ENCODE data around the gene MARK3.

MARK3 gene

DNA sequence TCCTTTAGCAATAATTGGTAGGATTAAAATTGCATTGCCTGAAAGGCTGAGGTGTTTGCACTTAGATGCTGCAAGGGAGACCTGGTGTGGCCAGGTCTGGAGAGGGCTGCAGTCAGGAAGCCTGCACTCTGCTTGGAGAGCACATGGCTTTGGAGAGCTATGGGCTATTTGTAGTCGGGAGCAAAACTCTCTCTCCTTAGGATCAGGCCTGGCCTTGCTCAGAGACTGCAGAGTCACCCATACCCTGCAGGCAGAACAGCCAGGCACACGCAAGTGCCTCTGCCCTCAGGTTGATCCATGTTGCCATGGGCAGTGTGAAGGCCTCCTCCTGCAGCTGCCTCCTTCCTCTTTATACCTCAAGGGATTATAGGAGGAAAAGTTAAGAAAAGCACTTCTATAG lies 110.6 kb downstream of the MARK3 start:
- no peaks in the 10 kb centered on the region for H3K27me3 ChIP-seq (ENCODE audit: low read depth, low read length)
- peaks cover 0 to 4% of the 10 kb centered on the region in 2 donors for H3K4me1 ChIP-seq (ENCODE audit: control insufficient read depth in 1 of 2, insufficient read depth in 2 of 2, low read length in 2 of 2)
- no peak overlapping the region for H3K4me3 ChIP-seq (ENCODE audit: low read depth in 1 of 2, low read length in 2 of 2)
- peaks cover 29 to 43% of the 10 kb centered on the region in 2 donors for H3K36me3 ChIP-seq (ENCODE audit: control insufficient read depth in 1 of 2, insufficient read depth in 2 of 2, low read length in 2 of 2)
- H3K27ac ChIP-seq (ENCODE audit: low read length) = no peak overlapping the region
- H3K9me3 ChIP-seq (ENCODE audit: control insufficient read depth in 1 of 2, low read length in 2 of 2) = no peaks in the 10 kb centered on the region

DNA sequence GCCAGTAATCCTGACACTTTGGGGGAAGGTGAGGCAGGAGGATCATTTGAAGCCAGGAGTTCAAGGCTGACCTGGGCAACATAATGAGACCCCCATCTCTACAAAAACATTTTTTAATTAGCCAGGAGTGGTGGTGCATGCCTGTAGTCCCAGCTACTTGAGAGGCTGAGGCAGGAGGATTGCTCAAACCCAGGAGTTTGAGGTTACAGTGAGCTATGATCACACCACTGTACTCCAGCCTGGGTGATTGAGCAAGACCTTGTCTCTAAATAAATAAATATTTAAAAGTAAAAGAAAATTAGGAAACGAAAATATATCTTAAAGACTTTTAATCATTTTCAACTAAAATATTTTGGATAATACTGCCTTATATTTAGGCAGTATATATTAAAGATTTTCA lies 111.6 kb downstream of the MARK3 start:
- no peaks in the 10 kb centered on the region for H3K9me3 ChIP-seq (ENCODE audit: control insufficient read depth in 1 of 2, low read length in 2 of 2)
- no peak overlapping the region for H3K27ac ChIP-seq (ENCODE audit: low read length)
- peaks cover 30 to 43% of the 10 kb centered on the region in 2 donors for H3K36me3 ChIP-seq (ENCODE audit: control insufficient read depth in 1 of 2, insufficient read depth in 2 of 2, low read length in 2 of 2)
- no peak overlapping the region for H3K4me3 ChIP-seq (ENCODE audit: low read depth in 1 of 2, low read length in 2 of 2)
- H3K27me3 ChIP-seq (ENCODE audit: low read depth, low read length) = no peaks in the 10 kb centered on the region
- H3K4me1 ChIP-seq (ENCODE audit: control insufficient read depth in 1 of 2, insufficient read depth in 2 of 2, low read length in 2 of 2) = peaks cover 0 to 4% of the 10 kb centered on the region in 2 donors

DNA sequence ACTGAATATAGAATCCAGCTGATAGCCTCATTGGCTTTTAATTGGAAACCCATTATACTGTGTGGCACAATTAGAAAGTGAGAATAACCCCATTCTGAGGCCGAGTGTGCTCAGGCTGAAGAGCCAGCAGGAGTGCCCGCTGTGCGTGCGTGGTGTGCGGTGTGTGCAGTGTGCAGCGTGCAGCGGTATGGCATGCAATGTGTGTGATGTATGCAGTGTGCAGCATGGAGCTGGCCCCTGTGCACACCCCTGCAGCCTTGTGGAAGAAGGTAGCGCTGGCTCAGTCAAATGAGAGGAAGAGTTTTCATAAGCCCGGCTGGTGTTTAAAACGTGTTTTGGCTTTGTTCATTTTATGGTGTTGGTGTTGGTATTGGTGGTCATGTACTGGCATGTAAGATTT lies 114.5 kb downstream of the MARK3 start:
- no peaks in the 10 kb centered on the region for H3K9me3 ChIP-seq (ENCODE audit: control insufficient read depth in 1 of 2, low read length in 2 of 2)
- H3K4me1 ChIP-seq (ENCODE audit: control insufficient read depth in 1 of 2, insufficient read depth in 2 of 2, low read length in 2 of 2) = peaks cover 0 to 4% of the 10 kb centered on the region in 2 donors
- H3K27me3 ChIP-seq (ENCODE audit: low read depth, low read length) = no peaks in the 10 kb centered on the region
- no peak overlapping the region for H3K27ac ChIP-seq (ENCODE audit: low read length)
- no peak overlapping the region for H3K4me3 ChIP-seq (ENCODE audit: low read depth in 1 of 2, low read length in 2 of 2)
- H3K36me3 ChIP-seq (ENCODE audit: control insufficient read depth in 1 of 2, insufficient read depth in 2 of 2, low read length in 2 of 2) = peaks cover 44 to 53% of the 10 kb centered on the region in 2 donors

DNA sequence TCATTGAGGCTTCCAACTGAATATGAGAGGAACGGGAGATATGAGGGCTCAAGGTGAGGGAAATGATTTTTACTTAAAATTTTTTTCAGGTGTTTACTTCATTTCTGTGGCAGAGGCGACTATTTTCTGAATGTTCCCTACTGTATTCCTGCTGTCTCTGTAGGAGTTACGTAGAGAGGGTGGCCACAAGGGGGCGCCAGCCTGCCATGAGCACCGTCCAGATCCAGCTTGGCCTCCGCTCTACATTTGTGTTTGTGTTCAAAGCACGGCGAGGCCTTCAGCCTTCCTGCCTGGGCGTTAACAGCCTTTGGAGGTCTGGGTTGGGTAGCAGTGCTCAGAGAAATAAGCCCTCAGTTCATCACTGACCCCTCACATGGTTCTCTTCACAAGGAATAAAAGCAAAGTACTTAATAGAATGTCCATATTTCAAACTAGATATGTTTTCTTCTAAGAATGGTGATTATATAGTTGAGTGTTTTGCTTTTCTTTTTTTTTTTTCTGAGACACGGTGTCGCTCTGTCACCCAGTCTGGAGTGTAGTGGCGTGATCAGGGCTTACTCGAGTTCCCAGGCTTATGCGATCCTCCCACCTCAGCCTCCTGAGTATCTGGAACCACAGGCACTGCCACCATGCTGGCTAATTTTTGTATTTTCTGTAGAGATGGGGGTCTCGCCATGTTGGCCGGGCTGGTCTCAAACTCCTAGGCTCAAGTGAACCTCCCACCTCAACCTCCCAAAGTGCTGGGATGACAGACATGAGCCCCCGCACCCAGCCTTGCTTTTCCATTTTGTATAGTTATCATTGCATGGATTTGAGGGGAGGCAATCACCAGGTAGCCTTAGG lies 115.2 kb downstream of the MARK3 start:
- no peaks in the 10 kb centered on the region for H3K27me3 ChIP-seq (ENCODE audit: low read depth, low read length)
- H3K27ac ChIP-seq (ENCODE audit: low read length) = no peak overlapping the region
- H3K36me3 ChIP-seq (ENCODE audit: control insufficient read depth in 1 of 2, insufficient read depth in 2 of 2, low read length in 2 of 2) = peaks cover 48 to 54% of the 10 kb centered on the region in 2 donors
- H3K4me3 ChIP-seq (ENCODE audit: low read depth in 1 of 2, low read length in 2 of 2) = no peak overlapping the region
- H3K4me1 ChIP-seq (ENCODE audit: control insufficient read depth in 1 of 2, insufficient read depth in 2 of 2, low read length in 2 of 2) = peaks cover 0 to 4% of the 10 kb centered on the region in 2 donors
- H3K9me3 ChIP-seq (ENCODE audit: control insufficient read depth in 1 of 2, low read length in 2 of 2) = no peaks in the 10 kb centered on the region

DNA sequence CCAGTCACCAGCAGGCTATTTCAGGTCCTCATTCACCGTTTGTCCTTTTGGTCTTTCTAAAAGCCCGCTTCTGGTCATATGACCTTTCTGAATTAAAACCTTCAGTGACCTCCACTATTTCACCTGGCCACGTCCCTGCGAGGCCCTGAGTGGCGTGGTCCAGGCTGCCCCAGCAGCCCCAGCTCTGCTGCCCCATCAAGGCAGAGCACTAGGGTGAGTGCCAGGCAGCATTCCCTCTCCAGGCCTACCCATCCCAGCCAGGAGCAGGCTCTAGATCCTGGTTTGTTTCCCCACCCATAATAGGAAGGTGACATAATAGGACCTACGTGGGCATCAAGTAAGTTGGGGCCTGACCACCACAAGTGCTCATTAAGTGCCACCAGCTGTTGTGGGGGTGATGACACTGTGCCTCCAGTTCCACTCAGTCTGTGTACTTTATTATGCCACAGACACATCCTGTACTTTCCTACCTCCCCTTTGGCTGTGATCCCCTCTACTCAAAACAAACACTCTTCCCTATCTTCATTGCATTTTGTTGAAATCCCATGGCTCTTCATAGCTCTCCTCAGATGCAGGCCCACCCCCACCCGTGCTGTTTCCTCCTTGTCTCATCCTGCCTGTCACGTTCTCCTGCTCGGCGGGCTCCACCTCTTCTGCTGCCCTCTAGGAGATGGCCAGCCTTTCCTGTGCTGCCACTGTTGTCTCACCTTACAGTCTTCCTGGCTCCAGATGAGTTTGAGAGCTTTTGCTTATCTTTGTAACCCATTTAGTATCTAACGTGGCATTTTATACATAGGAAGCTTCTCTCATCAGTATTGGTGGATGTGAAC lies 116.0 kb downstream of the MARK3 start:
- Histone ChIP-seq H3K27me3 (ENCODE audit: low read depth, low read length) (no peaks in the 10 kb centered on the region), H3K4me1 (ENCODE audit: control insufficient read depth in 1 of 2, insufficient read depth in 2 of 2, low read length in 2 of 2) (peaks cover 0 to 4% of the 10 kb centered on the region in 2 donors), H3K9me3 (ENCODE audit: control insufficient read depth in 1 of 2, low read length in 2 of 2) (no peaks in the 10 kb centered on the region), H3K4me3 (ENCODE audit: low read depth in 1 of 2, low read length in 2 of 2) (no peak overlapping the region), H3K36me3 (ENCODE audit: control insufficient read depth in 1 of 2, insufficient read depth in 2 of 2, low read length in 2 of 2) (peaks cover 43 to 52% of the 10 kb centered on the region in 2 donors), H3K27ac (ENCODE audit: low read length) (no peak overlapping the region)

DNA sequence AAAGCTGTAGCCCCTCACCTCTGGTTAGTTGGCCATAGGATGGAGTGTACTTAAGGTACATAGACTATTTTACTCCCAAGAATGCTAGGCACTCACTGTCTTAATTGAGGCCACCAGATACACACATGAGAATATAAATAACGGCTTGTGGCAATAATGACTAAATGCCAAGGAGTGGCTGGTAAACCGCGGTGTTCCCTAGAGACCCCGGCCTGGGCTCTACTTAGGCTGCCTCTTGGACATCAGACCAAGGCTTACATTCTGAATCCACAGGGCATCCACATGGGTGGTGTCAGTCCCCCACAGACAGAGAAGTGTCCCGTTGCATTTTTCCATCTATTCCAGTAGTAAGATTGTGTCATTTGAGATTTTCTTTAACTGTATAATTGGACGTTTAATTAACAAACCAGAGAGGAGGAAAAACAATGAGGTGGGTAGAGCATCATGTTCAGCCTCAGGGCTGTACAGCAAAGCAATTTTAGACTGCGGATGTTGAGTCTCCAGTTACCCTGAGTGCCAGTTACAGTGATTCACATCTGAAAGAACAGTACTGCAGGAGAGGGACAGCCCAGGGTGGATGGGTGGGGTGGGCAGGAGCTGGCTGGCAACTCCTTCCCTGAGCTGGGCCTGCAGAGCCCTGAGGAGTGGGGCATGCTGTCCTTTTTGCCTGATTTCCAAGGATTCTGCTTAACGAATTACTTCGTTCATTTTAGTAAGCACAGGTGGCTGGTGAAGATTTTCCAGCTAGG lies 116.9 kb downstream of the MARK3 start:
- Histone ChIP-seq H3K27ac (ENCODE audit: low read length) (no peak overlapping the region), H3K27me3 (ENCODE audit: low read depth, low read length) (no peaks in the 10 kb centered on the region), H3K36me3 (ENCODE audit: control insufficient read depth in 1 of 2, insufficient read depth in 2 of 2, low read length in 2 of 2) (peaks cover 43 to 52% of the 10 kb centered on the region in 2 donors), H3K9me3 (ENCODE audit: control insufficient read depth in 1 of 2, low read length in 2 of 2) (no peaks in the 10 kb centered on the region), H3K4me1 (ENCODE audit: control insufficient read depth in 1 of 2, insufficient read depth in 2 of 2, low read length in 2 of 2) (peaks cover 0 to 4% of the 10 kb centered on the region in 2 donors), H3K4me3 (ENCODE audit: low read depth in 1 of 2, low read length in 2 of 2) (no peak overlapping the region)

DNA sequence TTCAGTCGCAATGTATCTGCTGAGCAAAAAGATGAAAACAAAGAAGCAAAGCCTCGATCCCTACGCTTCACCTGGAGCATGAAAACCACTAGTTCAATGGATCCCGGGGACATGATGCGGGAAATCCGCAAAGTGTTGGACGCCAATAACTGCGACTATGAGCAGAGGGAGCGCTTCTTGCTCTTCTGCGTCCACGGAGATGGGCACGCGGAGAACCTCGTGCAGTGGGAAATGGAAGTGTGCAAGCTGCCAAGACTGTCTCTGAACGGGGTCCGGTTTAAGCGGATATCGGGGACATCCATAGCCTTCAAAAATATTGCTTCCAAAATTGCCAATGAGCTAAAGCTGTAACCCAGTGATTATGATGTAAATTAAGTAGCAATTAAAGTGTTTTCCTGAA lies 117.7 kb downstream of the MARK3 start:
- Histone ChIP-seq H3K4me3 (ENCODE audit: low read depth in 1 of 2, low read length in 2 of 2) (no peak overlapping the region), H3K27ac (ENCODE audit: low read length) (no peak overlapping the region), H3K27me3 (ENCODE audit: low read depth, low read length) (no peaks in the 10 kb centered on the region), H3K36me3 (ENCODE audit: control insufficient read depth in 1 of 2, insufficient read depth in 2 of 2, low read length in 2 of 2) (peaks cover 47 to 56% of the 10 kb centered on the region in 2 donors), H3K9me3 (ENCODE audit: control insufficient read depth in 1 of 2, low read length in 2 of 2) (no peaks in the 10 kb centered on the region), H3K4me1 (ENCODE audit: control insufficient read depth in 1 of 2, insufficient read depth in 2 of 2, low read length in 2 of 2) (peaks cover 0 to 4% of the 10 kb centered on the region in 2 donors)

DNA sequence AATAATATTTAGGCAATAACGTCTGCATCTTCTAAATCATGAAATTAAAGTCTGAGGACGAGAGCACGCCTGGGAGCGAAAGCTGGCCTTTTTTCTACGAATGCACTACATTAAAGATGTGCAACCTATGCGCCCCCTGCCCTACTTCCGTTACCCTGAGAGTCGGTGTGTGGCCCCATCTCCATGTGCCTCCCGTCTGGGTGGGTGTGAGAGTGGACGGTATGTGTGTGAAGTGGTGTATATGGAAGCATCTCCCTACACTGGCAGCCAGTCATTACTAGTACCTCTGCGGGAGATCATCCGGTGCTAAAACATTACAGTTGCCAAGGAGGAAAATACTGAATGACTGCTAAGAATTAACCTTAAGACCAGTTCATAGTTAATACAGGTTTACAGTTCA lies 118.1 kb downstream of the MARK3 start:
- Histone ChIP-seq H3K27me3 (ENCODE audit: low read depth, low read length) (no peaks in the 10 kb centered on the region), H3K27ac (ENCODE audit: low read length) (no peak overlapping the region), H3K4me1 (ENCODE audit: control insufficient read depth in 1 of 2, insufficient read depth in 2 of 2, low read length in 2 of 2) (peaks cover 0 to 4% of the 10 kb centered on the region in 2 donors), H3K9me3 (ENCODE audit: control insufficient read depth in 1 of 2, low read length in 2 of 2) (no peaks in the 10 kb centered on the region), H3K4me3 (ENCODE audit: low read depth in 1 of 2, low read length in 2 of 2) (no peak overlapping the region), H3K36me3 (ENCODE audit: control insufficient read depth in 1 of 2, insufficient read depth in 2 of 2, low read length in 2 of 2) (peaks cover 47 to 56% of the 10 kb centered on the region in 2 donors)

DNA sequence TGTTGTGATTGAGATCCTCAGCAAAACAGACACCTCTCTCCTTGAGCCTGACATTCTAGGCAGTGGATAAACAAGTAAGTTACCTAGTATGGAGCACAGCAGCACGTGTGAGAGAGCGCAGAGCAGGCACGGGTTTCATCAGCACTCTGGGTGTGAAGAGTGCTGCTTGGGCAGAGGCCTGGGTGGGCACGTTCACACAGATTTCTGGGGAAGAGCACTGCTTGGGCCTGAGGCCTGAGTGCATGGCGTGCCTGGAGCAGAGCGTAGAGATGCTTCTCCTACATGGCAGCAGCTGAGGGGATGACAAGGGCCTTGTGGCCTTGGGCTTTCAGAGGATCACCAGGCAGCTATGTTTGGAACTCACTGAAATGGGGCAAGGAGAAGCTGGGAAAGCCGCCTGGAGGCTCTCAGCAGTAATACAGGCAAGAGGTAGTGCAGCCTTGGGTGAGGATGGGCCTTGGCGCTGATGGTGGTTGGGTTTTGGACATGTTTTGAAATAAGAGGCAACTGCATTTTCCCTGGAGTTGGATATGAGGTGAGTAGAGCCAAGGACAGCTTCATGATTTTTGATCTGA lies 119.9 kb downstream of the MARK3 start:
- peaks cover 43 to 62% of the 10 kb centered on the region in 2 donors for H3K36me3 ChIP-seq (ENCODE audit: control insufficient read depth in 1 of 2, insufficient read depth in 2 of 2, low read length in 2 of 2)
- H3K27ac ChIP-seq (ENCODE audit: low read length) = no peak overlapping the region
- no peaks in the 10 kb centered on the region for H3K9me3 ChIP-seq (ENCODE audit: control insufficient read depth in 1 of 2, low read length in 2 of 2)

DNA sequence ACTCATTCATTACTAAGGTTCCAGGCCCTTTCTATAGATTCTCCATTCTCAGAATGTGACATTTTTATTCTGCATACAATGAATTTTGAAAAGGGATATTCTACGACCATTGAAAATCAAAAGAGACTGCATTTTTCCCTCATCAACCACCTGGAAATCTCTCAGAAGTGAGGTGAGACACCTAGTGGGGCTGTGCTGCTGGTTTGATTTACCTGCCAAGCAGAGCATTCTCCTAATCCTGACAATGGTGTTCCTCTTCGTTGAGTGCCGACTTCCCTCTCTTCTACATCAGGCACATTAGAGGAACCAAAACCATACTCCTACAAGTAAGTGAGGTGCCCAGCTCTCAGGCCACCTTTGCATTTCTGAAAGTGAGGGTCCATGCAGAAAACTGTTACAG lies 122.5 kb downstream of the MARK3 start:
- H3K27me3 ChIP-seq (ENCODE audit: low read depth, low read length) = no peaks in the 10 kb centered on the region
- peaks cover 27 to 47% of the 10 kb centered on the region in 2 donors for H3K36me3 ChIP-seq (ENCODE audit: control insufficient read depth in 1 of 2, insufficient read depth in 2 of 2, low read length in 2 of 2)
- no peaks in the 10 kb centered on the region for H3K9me3 ChIP-seq (ENCODE audit: control insufficient read depth in 1 of 2, low read length in 2 of 2)
- no peak overlapping the region for H3K4me3 ChIP-seq (ENCODE audit: low read depth in 1 of 2, low read length in 2 of 2)
- H3K4me1 ChIP-seq (ENCODE audit: control insufficient read depth in 1 of 2, insufficient read depth in 2 of 2, low read length in 2 of 2) = peaks cover 0 to 6% of the 10 kb centered on the region in 2 donors
- no peak overlapping the region for H3K27ac ChIP-seq (ENCODE audit: low read length)

More for the DNA sequence above, 119.9 kb downstream of the MARK3 start:
- Histone ChIP-seq H3K4me1 (ENCODE audit: control insufficient read depth in 1 of 2, insufficient read depth in 2 of 2, low read length in 2 of 2) (peaks cover 0 to 4% of the 10 kb centered on the region in 2 donors), H3K4me3 (ENCODE audit: low read depth in 1 of 2, low read length in 2 of 2) (no peak overlapping the region), H3K27me3 (ENCODE audit: low read depth, low read length) (no peaks in the 10 kb centered on the region)

Measured in muscle layer of duodenum (tissue), 2 donors.